Natural killer cell (primary cell): ENCODE measurements around the gene TBL3. TPM values are rescaled to one million over a fixed set of nuclear protein-coding genes. Genes with fewer than 3 reads are reported as not detected.

ENCODE experiments used
- ATAC-seq, 3 donors: fragments of 150-1000 bp in 2 of 3; fragments of 200-7000 bp in 1 of 3; cut with Tn5 transposase; 1 replicate in 1 of 3; 2 replicates in 2 of 3; pipeline ENCODE4 v1.10.0; 2021; ENCODE audit warnings: mild to moderate bottlenecking in 2 of 3, moderate library complexity in 2 of 3
- DNase-seq, 2 donors: peaks; one replicate each; pipeline versions ENCODE4 v3.0.0 to v3.0.0-alpha.2; 2013 to 2021; ENCODE audit warnings: mixed read lengths in 1 of 2
- H3K27ac ChIP-seq: one replicate; pipeline ENCODE4 v1.5.1; 2013; ENCODE audit warnings: mild to moderate bottlenecking, low read length
- H3K27me3 ChIP-seq: one replicate; pipeline ENCODE4 v1.6.1; 2013; ENCODE audit warnings: low read length; ENCODE audit not compliant: control insufficient read depth, insufficient read depth
- H3K36me3 ChIP-seq: one replicate; pipeline ENCODE4 v1.6.1; 2013; ENCODE audit warnings: low read length; ENCODE audit not compliant: control insufficient read depth, insufficient read depth
- H3K4me1 ChIP-seq: one replicate; pipeline ENCODE4 v1.6.1; 2013; ENCODE audit warnings: low read length; ENCODE audit not compliant: control insufficient read depth, insufficient read depth
- H3K4me3 ChIP-seq: one replicate; pipeline ENCODE4 v1.5.1; 2013; ENCODE audit warnings: low read length
- H3K9me3 ChIP-seq: one replicate; pipeline ENCODE4 v1.6.1; 2013; ENCODE audit warnings: low read length; ENCODE audit not compliant: control insufficient read depth, insufficient read depth
- H3K27ac Mint-ChIP-seq, 2 donors: one replicate each; pipeline ENCODE4 v1.8.0; 2022; ENCODE audit warnings: mild to moderate bottlenecking in 2 of 2, mixed read lengths in 2 of 2, moderate library complexity in 1 of 2
- H3K27me3 Mint-ChIP-seq, 2 donors: one replicate each; pipeline ENCODE4 v1.8.0; 2022; ENCODE audit warnings: low read depth in 2 of 2, mixed read lengths in 2 of 2
- H3K36me3 Mint-ChIP-seq: one replicate; pipeline ENCODE4 v1.8.0; 2022; ENCODE audit warnings: mixed read lengths
- H3K4me1 Mint-ChIP-seq, 2 donors: one replicate each; pipeline ENCODE4 v1.8.0; 2022; ENCODE audit warnings: mixed read lengths in 2 of 2
- H3K4me3 Mint-ChIP-seq: one replicate; pipeline ENCODE4 v1.8.0; 2022; ENCODE audit warnings: mild to moderate bottlenecking, moderate library complexity, mixed read lengths
- H3K9me3 Mint-ChIP-seq, 2 donors: one replicate each; pipeline ENCODE4 v1.8.0; 2022; ENCODE audit warnings: mixed read lengths in 2 of 2
- CTCF ChIP-seq: fragments of 200-600 bp; IDR thresholded peaks from one replicate; pipeline ENCODE4 v1.8.0; 2022; ENCODE audit warnings: antibody characterized with exemption
- WGBS: methylation state at CpG from one replicate; pipeline ENCODE4 v1.1.7; 2013; ENCODE audit warnings: missing lambda C conversion rate; ENCODE audit not compliant: insufficient coverage; 5-methylcytosine and 5-hydroxymethylcytosine counted together
- intact Hi-C: fragments of 100-400 bp; cut with micrococcal nuclease; formaldehyde crosslinking; loops from one replicate; pipeline ENCODE4 v1.14.2; 2022
- total RNA-seq, 4 donors: library from RNA; stranded (reverse); fragments of 120-200 nt in 1 of 4; gene quantifications; one replicate each; pipeline versions ENCODE4 v1.2.3 to v1.2.4, GENCODE V29; 2013 to 2022

The TBL3 gene
- total RNA-seq, 3 donors from 2014 or later (not counting 1 experiment from before 2014, with no cell fraction given) = 25.1 to 28.9 (median 28.1) TPM

GRCh38 chr16:2002406-2003230 is 30.8 kb downstream of the TBL3 start:
- intact Hi-C loops = loop anchor here (10.0 kb wide), 2 partner anchors 482 to 662 kb away; no protein-coding TSS in a partner anchor
- no peaks in the 10 kb centered on the region for H3K27me3 ChIP-seq
- H3K36me3 Mint-ChIP-seq = no peaks in the 10 kb centered on the region
- peaks cover 38% of the 10 kb centered on the region for H3K4me1 ChIP-seq
- no peak for ATAC-seq
- WGBS = 97% methylated on average over 47 of the region's 47 CpGs
- no peak overlapping the region for H3K27ac Mint-ChIP-seq
- H3K27me3 Mint-ChIP-seq = no peaks in the 10 kb centered on the region
- H3K4me3 ChIP-seq = no peak overlapping the region
- H3K4me3 Mint-ChIP-seq = no peak overlapping the region
- H3K36me3 ChIP-seq = peaks cover 43% of the 10 kb centered on the region
- H3K27ac ChIP-seq = no peak overlapping the region
- no peak for TF ChIP-seq CTCF
- DNase-seq = no peak
- no peaks in the 10 kb centered on the region for H3K9me3 Mint-ChIP-seq
- peaks cover 9 to 34% of the 10 kb centered on the region in 2 donors for H3K4me1 Mint-ChIP-seq
- no peaks in the 10 kb centered on the region for H3K9me3 ChIP-seq

DNA sequence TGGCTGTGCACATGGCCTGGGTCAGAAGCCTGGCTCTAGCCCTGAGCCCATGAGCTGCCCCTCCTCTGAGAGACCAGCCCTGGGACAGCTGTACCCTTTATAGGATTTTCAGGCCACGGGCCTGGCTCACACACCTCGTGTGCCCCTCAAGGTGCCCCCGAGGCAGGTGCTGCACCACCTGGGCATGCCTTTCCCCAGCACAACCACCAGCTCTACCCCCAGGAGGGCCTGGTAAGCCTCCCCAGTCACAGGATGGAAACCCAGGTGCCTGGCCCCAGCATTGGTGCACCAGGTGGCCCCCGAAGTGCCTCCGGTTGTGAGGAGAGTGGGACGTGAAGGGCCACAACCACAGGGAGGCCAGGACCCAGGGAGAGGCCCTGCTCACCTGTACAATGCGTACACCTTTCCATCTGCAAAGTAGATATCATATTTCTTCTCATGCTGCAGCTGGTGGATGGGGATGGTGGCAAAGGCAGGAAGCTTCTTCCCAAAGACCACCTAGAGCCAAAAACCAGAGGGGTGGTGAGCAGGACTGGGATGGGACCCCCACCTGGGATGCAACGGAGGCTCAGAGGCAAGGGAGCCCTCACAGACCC is 31.5 kb downstream of the TBL3 start:
- no peaks in the 10 kb centered on the region for H3K27me3 Mint-ChIP-seq
- no peak for TF ChIP-seq CTCF
- Histone ChIP-seq H3K9me3 (no peaks in the 10 kb centered on the region), H3K4me1 (peaks cover 45% of the 10 kb centered on the region), H3K27ac (no peak overlapping the region), H3K36me3 (peaks cover 39% of the 10 kb centered on the region), H3K4me3 (no peak overlapping the region), H3K27me3 (no peaks in the 10 kb centered on the region)
- ATAC-seq = no peak
- 82% methylated on average over 7 of the region's 8 CpGs for WGBS
- H3K4me3 Mint-ChIP-seq = no peak overlapping the region
- no peaks in the 10 kb centered on the region for H3K9me3 Mint-ChIP-seq
- DNase-seq = no peak
- intact Hi-C loops = loop anchor here (10.0 kb wide), 2 partner anchors 481 to 661 kb away; no protein-coding TSS in a partner anchor
- peaks cover 16 to 41% of the 10 kb centered on the region in 2 donors for H3K4me1 Mint-ChIP-seq
- H3K36me3 Mint-ChIP-seq = no peaks in the 10 kb centered on the region
- H3K27ac Mint-ChIP-seq = no peak overlapping the region

GRCh38 chr16:2003827-2004641 is 32.2 kb downstream of the TBL3 start:
- intact Hi-C loops = loop anchor here (10.0 kb wide), 2 partner anchors 481 to 661 kb away; no protein-coding TSS in a partner anchor
- TF ChIP-seq CTCF = peak; percentile 89
- H3K4me3 Mint-ChIP-seq = no peak overlapping the region
- DNase-seq (peak; percentile 83 to 89), ATAC-seq (peak; percentile 95 to 98 (median 96))
- no peak overlapping the region for H3K4me3 ChIP-seq
- no peaks in the 10 kb centered on the region for H3K27me3 Mint-ChIP-seq
- no peaks in the 10 kb centered on the region for H3K27me3 ChIP-seq
- H3K9me3 ChIP-seq = no peaks in the 10 kb centered on the region
- H3K27ac ChIP-seq = no peak overlapping the region
- peaks cover 35% of the 10 kb centered on the region for H3K36me3 ChIP-seq
- no peaks in the 10 kb centered on the region for H3K36me3 Mint-ChIP-seq
- no peaks in the 10 kb centered on the region for H3K9me3 Mint-ChIP-seq
- WGBS = 50% methylated on average over 36 of the region's 36 CpGs
- H3K4me1 ChIP-seq = peaks cover 52% of the 10 kb centered on the region
- H3K4me1 Mint-ChIP-seq = peaks cover 21 to 48% of the 10 kb centered on the region in 2 donors
- H3K27ac Mint-ChIP-seq = no peak overlapping the region
